Stimulated activated naive CD4-positive, alpha-beta T cell (primary cell): ENCODE measurements around the gene SPAG4.

Source experiments
- DNase-seq, 6 experiments: peaks; one replicate each; lab custom pipeline; 2025; lab: John Stamatoyannopoulos, UW

Gene SPAG4

GRCh38 chr20:35621560-35621946 is 5.9 kb downstream of the SPAG4 start:
- DNase-seq: no peak

GRCh38 chr20:35625584-35626385 is 10.2 kb downstream of the SPAG4 start:
- DNase-seq: no peak

- DNase-seq: no peak
These were observed 10.9 kb downstream of the SPAG4 start for GRCh38 chr20:35626386-35627001.

DNA sequence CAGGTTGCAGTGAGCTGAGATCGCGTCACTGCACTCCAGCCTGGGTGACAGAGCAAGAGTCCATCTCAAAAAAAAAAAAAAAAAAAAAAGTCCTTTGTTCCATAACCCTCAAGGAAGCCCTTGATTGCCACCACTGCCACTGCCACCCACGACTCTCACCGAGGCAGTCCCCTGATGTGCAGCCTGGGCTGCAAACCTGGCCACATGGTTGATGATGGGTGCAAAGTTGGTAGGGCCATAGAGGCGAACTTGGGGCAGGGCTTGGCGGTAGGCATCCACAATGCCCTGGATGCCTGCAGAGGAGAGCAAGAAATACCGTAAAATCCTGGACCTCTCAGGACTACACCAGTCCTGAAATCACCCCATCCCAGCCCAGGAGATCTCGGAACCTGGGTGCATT is 11.5 kb downstream of the SPAG4 start:
- no peak for DNase-seq

- no peak for DNase-seq
These were observed 14.0 kb downstream of the SPAG4 start for GRCh38 chr20:35629427-35630145.

DNA sequence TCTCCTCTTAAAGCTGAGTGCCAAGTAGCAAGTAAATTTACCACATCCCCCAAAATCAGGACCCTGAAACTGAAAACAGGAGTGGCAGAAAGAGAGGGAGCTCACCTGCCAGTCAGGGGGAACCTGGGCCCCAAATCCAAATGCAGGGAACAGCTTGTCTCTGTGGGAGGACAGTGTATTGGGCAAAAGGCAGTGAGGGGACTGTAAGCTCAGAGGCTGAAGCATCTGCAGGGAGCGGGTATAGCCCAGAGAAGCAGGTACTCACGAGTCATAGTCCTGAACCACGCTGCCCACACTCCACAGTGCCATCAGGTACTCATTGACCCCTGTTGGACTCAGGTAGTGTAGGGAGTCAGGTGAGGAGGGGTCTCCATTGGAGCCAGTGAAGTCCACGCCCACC is 15.0 kb downstream of the SPAG4 start:
- no peak for DNase-seq

DNA sequence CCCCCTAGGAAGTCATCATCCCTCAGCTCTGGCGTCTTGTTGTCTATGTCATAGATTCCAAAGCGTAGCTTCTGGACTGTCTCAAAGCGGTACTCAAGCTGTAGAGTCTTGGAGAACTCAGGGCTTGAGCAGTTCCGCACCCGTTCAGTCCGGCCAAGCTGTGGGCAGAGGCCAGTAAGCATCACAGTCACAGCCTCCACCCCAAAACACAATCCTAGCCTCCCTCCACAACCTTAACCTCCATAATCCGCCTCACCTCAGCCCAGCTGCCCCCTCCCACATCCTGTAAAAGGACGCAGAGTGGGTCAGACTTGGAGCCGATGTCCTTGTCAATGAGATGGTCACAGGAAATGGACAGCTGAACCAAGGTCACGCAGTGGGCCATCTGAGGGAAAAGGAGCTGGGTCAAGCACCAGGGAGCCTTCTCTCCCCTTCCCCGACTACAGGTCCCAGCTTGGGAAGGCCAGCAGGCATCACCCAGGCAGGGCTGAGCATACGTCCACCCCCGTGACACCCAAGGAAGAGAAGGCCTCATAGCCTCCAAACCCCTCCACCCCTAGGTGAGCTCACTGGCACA is 17.0 kb downstream of the SPAG4 start:
- DNase-seq: no peak

DNA sequence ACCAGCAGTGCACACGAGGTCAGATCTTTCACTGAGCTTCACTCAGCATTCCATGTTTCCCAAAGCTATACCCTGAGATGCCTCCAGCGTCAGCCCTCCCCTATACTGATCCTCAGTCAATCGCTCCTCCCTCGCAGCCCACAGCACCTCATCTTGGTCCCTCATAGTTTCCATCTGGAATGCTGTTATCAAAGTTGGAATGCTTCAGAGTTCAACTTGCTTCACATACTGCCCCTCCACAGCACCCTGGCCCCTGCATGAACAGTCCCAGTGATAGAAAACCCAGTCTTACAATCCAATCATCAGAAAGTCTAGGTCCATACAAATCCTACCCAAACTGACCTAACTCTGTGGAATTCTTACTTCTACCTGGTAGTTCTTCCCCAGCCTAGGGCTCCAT is 20.0 kb downstream of the SPAG4 start:
- DNase-seq: no peak

- DNase-seq: no peak
These were observed 20.5 kb downstream of the SPAG4 start for GRCh38 chr20:35636095-35636494.

DNA sequence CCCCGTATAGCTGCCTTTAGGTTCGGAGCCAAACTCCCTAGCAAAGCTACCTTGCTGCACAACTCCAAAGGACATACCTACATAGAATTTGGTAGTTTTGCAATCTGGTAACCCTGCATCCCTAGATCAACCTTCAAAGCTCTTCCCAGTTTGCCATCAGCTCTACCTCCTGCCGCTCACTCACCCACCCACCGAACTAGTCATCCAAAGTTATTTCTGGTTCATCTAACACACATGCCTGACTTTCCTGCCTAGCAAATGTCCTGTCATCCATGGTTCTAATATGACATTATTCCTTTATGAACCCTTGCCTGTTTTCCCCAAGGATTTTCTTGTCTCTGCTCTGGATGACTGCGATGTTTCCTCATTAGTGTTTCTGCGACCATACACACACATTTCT is 21.6 kb downstream of the SPAG4 start:
- no peak for DNase-seq

DNA sequence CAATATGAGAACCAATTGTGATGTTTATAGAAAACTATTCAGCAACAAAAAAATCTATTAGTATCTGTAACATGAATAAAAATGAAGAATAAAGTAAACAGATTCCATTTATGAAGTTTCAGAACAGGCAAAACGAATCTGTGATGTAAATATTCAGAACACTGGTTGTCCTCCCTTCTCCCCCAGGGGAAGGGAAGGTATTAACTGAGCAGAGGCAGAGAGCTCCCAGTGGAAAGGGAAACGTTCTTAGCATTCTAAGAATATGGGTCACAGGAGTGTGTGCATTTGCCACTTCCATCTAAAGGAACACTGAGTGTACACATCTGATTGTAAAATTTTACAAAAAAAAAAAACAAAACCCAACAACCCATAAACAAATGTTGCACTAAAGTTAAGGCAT is 23.1 kb downstream of the SPAG4 start:
- DNase-seq: no peak

DNA sequence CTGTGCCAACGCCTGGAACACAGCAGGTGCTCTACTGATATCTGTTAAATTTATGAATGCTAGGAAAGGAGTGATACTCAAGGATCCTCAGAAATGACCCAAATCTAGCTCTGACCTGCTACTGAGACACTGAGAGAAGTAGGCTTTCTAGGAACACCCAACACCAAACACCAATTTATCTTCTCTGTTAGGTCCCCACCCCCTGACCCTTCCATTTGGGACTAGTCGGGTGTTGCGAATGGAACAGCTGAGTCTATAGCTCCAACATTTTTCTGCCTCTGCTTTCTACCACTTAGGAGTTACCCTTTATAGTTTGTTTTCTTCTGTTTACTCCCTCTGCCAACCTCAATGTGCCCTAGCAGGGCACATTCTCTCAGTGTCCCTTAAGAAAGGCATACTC is 25.1 kb downstream of the SPAG4 start:
- no peak for DNase-seq

- DNase-seq: no peak
These were observed 26.1 kb downstream of the SPAG4 start for GRCh38 chr20:35641743-35642142.

GRCh38 chr20:35643045-35643444 is 27.4 kb downstream of the SPAG4 start:
- no peak for DNase-seq

DNA sequence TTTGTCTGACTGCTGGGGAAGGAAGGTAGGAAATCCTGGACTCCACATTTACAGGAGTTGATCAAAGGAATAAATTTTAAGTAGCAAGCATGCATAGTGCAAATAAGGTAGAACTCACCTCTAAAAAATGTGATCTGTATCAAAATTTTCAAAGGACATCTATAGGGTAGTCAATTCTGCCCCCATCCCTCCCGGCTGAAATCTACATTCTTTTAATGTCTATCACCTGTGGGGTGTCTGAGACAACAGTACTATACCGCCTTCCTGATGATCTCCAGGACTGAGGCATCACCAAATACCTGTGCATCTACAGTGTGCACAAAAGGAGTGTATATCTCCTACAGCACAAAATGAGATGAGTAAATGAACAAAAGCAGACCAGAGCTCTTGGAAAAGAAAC is 29.2 kb downstream of the SPAG4 start:
- DNase-seq: no peak

DNA sequence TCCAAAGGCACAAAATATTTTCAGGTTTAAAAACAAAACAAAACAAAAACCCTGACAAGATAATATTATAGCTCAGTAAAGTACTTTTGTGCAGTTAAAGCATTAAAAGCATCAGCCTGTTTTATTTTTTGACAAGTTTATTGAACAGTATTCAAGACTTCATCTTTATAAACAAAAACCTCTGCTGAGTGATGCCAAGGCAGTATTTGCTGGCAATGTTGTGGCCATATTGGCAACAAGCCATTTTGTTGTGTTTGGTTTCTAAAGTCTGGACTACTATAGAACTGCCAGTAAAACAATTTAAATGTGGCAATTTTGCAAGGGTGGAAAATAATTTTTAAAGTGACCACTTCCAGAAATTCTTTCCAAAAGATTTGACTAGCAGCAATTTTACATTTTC is 33.2 kb downstream of the SPAG4 start:
- no peak for DNase-seq

DNA sequence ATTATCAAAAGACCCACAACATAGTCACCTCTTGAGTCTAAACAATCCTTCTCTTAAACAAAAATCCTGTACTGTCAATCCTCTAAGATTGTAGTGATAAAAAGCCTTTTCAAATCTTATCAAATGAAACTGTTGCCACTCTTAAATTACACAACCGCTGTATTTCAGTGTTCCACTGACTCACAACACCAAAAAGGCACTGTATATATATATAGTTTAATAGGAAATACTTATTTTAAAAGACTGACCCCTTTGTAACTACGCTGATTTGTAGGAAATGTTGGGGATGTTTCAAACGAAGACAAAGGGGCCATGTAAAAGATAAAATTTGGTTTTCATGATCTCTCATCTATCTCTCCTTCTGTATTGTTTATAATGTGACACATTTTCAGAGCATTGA is 35.0 kb downstream of the SPAG4 start:
- no peak for DNase-seq

- DNase-seq: no peak
These were observed 36.3 kb downstream of the SPAG4 start for GRCh38 chr20:35651958-35652357.

GRCh38 chr20:35652641-35653429 is 37.2 kb downstream of the SPAG4 start:
- no peak for DNase-seq

DNA sequence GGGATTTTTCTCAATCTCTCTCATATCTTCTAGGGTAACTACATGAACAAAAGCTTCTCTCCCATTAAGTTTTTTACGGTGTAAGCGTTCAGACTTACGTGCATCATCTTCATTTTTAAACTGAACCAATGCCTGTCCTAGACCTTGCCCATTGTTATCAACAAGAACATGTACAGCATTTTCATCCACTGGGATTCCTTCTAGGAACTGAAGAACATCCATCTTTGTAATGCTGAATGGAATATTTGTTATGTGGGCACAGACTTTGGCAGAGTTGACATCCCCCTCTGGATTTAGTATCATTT is 37.8 kb downstream of the SPAG4 start:
- DNase-seq: no peak

GRCh38 chr20:35653893-35654292 is 38.3 kb downstream of the SPAG4 start:
- DNase-seq: no peak

GRCh38 chr20:35654415-35654814 is 38.8 kb downstream of the SPAG4 start:
- no peak for DNase-seq
